HG03139 (cell line): Measurements from ENCODE around the gene OR51B5.
"Not testable (repeated sequence)": the region's sequence is repeated elsewhere in the genome, so short reads cannot be mapped to it uniquely, and the experiment has no call there.

Source experiments
- ATAC-seq: cut with Tn5 transposase; IDR thresholded peaks from one replicate; pipeline ENCODE4 v1.9.1; 2021; ENCODE audit not compliant: unreplicated experiment

OR51B5 gene, protein sequence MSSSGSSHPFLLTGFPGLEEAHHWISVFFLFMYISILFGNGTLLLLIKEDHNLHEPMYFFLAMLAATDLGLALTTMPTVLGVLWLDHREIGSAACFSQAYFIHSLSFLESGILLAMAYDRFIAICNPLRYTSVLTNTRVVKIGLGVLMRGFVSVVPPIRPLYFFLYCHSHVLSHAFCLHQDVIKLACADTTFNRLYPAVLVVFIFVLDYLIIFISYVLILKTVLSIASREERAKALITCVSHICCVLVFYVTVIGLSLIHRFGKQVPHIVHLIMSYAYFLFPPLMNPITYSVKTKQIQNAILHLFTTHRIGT

DNA sequence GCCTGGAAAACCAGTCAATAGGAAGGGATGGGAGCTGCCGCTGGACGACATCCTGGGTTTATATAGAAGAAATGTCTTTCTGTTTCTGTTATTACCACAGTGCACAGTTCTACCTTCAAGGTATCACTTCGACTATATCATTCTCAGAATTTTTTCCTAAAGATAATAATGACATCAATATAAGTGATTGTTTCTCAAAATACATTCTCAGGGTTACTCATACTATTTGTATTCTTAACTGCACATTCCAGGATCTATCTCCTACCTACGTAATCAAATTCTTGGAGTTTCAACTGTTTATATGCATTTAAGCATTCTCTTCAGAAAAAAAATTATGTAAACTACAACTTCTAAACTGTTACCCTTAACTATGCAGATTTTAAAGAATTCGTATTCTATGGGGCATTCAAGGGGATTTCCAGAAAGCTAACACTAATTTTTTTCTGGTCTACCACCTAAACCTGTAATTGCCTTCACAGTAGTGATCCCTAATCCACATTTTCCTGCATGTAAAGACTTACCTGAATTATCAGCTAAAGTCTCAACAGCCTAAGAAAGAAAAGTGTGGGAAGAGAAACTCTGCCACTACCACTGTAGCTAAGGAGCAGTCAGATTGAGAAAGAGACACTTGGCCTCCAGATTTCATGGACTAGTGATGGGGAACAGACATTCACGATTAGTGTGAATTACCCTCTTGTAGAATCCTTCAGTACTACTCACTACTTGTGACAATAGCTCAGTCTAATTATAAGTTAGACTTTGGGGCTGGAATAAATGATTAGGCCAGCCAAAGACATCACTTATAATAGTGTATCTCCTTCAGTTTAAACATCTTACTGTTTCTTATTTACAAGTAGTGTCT, at the start of gene OR51B5:
Gene OR51B5 (minus strand): TSS at position 51 of the 862 bp plus-strand sequence. CDS start 0 bp downstream, at position 51.
- ATAC-seq, result no peak

DNA sequence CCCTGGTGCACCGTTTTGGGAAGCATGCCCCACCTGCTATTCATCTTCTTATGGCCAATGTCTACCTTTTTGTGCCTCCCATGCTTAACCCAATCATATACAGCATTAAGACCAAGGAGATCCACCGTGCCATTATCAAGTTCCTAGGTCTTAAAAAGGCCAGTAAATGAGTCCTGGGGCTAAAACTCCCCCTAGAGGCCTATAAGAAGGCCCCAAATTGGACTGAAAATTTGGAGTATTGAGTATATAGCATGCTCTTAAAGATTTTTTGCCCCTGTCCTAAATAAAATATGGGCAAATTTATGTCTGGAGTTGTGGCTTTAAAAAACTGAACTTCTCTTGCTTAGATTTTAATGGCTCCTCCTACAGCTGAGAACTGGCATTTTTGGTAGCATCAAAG, 46.9 kb upstream of the OR51B5 start:
- ATAC-seq, result no peak

DNA sequence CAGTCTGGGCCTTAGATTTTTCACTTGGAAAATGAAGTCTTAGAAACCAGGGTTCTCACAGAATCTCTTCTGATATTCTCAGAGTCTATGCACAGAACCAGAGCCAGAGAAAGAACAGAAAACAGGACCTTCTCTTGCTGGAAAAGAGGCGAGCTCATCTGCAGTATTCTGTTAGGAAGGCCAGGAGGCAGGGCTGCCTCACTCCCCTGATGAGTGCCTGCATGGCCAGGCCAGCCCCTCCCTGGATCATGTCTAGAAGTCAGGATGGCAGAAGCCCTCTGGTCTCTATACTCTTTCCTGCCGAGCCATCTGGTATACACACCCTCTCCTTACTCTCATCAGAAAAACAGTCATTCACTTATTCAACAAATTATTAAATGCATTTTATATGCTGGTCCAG, 41.0 kb upstream of the OR51B5 start:
- ATAC-seq, result no peak

DNA sequence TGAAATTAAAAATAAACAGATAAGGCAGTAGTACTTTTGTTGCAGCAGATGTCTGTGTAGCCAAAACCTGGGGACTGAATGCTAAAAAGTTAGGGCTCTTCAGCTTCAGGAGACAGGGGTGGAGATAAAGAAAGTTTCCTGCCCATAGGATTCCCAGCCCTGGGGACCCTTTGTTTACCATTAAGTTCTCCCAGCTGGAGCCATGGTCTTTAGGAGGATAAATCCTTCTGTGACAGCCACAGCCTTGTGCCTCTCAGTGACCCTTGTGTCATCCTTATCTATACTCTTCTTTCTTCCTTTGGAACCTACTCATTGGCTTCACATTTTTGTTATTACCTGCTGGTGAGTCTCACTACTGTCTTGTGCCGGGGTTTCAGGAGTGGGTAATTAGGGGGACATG, 40.3 kb upstream of the OR51B5 start, which contains the start of gene OR51M1:
Gene OR51M1 (plus strand): TSS at position 237 of the 400 bp plus-strand sequence. CDS start 5,587 bp downstream, outside the sequence.
- no peak for ATAC-seq

DNA sequence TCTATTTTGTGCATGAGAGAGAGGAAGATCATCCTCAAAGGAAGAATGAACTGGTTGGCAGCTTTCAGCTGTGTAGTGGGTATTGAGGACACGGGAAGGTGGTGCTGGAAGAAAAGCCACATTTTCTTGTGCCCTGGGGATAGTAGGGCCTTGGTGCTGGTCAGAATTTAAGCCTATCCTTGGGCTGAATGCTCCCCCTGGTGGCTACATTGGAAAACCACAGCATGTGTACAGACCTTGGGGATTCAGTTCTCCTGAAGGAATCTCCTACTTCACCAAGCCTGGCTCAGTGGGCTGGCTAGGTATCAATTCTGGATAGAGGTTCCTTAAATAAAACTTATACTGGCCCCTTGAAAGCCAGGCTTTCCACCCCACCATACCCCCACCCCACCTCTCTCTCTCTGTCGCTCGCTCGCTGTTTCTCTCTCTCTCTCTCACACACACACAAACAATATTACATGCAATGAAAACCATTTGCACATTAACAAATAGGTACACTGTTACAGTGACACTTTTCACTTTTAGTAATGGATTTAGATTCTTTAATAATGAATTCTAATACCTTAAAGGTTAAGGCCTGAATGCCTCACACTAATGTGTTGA, 37.5 kb upstream of the OR51B5 start:
- ATAC-seq, result peak; percentile 94

DNA sequence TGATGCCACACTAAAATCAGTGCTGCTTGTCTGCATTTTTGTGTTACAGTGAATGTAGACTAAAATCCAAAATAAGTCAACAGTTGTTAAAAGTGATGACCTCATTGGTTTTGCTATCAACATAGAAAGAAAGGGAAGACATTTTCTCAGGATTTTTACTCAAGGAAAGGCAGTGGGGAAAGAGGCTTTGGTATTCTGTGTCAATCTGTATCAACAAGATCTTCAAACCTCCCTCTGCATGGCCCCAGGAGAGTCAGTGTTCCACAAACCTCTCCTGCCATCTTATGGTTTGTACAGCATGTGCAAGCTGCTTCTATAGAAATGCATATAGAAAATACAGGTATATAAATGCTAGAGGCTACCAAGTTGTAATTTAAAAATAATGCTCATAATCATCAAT, 26.5 kb upstream of the OR51B5 start:
- peak; percentile 55 for ATAC-seq

DNA sequence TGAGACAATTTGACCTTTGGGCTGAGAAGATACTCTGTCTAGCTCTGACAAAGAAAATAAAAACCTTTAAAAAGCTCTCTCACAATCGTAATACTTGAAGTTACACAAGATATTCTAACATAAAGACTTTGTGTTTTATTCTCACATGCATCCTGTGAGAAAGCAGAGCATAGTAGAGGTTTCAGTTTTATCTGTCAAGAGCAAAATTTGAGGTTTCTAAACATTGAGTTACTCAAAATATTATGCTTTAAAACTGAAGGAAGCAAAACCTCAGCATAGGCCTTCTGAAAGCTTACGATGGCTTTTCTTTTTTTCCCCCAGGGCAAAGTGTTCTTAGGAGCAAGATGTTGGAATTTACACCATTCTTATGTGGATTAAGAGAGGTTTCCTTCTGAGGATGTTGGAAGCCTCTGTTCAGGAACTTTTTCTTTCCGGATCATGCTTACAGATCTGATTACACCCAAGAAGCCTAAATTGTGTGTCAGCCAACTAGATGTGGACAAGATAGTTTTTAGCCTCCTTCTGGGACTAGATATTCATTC, 25.2 kb upstream of the OR51B5 start:
- no peak for ATAC-seq

DNA sequence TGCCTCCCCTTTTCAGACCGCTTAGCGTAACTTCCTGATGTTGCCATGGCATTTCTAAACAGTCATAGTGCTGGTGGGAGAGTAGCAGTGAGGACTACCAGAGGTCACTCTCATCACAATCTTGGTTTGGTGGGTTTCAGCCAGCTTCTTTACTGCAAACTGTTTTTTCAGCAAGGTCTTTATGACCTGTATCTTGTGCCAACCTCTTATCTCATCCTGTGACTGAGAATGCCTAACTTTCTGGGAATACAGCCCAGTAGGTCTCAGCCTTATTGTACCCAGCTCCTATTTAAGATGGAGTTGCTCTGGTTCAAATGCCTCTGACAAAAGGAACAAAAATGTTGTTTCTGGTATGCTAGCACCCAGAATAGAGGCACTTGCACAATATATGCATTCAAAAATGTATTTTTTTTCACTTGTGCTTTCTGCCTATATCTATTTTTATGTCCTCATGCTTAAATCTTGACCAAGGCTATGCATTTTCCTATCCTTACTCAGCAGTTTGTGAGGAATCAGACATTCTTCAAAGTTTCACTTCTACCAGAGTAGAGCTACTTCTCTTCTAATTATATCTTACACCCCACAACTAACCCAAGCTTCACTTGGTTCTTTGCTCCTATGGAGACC, 24.2 kb upstream of the OR51B5 start:
- no peak for ATAC-seq

DNA sequence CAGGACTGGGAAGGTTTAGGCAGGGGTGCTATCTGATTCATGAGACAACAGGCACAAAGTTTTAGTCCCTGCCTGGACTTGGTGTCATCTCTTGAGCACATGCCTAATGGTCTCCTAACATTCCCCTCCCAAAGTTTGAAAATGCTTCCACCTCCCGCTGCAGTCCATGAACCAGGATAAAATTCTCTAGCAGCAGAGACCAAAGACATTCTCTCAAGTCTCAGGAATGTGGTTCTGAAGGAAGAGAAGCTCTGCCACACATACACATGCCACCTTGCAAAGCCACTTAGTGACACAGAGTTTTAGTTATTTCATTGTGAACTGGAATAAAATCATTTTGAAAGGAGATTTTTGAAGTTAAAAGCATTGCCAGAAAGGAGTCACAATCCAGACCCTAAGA, 23.5 kb upstream of the OR51B5 start:
- ATAC-seq, result no peak

DNA sequence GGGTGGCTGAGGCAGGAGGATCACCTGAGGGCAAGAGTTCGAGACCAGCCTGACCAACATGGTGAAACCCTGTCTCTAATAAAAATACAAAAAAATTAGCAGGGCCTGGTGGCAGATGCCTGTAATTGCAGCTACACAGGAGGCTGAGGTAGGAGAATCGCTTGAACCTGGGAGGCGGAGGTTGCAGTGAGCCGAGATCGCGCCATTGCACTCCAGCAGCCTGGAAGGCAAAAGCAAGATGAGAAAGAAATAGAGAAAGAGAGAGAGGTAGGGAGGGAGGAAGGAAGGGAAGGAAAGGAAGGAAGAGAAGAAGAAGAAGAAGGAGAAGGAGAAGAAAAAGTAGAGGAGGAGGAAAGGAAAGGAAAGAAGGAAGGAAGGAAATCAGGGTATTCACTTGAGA, 23.0 kb upstream of the OR51B5 start:
- ATAC-seq, result not testable (repeated sequence)

DNA sequence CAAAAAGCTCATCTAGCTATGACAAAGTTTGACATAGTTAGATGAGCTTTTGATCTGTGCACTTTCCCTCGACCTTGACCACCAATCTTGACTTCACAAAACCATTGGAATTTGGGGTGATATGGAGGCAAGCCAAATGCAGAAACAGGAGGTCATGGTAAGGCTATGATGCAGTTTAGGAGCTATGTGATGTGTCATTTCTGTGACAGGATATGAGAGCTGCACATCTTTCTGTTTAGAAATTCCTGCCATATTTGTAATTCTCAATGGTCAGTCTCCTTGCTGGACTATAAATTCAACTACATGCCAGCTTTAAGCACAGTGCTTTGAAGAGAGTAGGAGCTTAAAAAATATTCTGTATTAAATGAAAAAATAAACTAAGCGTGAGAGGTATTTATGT, 20.9 kb upstream of the OR51B5 start:
- ATAC-seq, result no peak

DNA sequence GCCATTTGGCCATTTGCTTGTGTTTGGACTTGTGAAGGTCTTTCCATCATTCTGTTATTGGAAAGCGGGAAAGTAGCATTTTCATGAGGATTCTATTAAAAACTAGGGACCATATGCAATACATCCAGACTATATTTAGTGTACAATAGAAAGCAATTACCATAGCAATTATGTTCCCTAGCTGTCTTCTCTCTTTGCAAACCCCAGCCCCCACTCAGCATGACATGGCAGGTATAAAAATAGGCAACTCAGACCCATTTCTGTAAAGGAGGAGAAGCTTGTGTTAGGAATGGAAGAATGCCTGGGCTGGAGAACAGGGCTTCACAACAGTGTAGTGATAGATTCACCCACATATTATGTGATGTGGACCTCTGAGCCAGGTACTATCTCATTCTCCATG, 20.4 kb upstream of the OR51B5 start:
- no peak for ATAC-seq

DNA sequence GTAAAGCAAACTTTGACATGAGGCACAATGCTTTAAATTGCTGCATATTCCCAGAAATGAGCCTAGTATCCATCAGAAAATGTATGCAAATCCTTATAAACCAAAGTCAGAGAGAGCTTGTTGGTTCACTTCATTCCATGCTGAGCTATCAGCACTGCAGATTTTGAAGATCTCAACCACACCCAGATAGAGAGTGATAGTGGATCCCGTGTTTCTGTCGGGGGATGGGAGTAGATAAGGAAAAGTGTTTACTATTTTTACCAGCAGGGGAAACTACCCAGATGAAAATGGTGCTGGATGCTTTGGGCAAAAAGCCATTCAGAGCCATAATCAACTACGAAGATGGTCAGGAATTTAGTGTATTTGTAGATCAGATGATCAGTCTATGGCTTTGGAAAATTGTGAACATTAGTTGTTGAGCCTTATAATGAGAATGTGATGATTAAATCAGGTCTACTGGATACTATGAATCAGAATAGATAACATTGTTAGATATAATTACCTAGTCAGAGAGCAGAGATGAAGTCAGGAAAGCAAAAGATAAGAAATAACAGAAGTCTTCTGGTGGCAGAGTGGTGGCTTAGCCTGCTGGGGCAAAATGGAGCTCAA, 18.8 kb upstream of the OR51B5 start:
- ATAC-seq, result no peak

DNA sequence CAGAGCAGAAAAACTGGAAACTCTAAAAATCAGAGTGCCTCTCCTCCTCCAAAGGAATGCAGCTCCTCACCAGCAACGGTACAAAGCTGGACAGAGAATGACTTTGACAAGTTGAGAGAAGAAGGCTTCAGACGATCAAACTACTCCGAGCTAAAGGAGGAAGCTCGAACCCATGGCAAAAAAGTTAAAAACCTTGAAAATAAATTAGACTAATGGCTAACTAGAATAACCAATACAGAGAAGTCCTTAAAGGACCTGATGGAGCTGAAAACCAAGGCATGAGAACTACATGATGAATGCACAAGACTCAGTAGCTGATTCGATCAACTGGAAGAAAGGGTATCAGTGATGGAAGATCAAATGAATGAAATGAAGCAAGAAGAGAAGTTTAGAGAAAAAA, 12.7 kb upstream of the OR51B5 start:
- not testable (repeated sequence) for ATAC-seq

DNA sequence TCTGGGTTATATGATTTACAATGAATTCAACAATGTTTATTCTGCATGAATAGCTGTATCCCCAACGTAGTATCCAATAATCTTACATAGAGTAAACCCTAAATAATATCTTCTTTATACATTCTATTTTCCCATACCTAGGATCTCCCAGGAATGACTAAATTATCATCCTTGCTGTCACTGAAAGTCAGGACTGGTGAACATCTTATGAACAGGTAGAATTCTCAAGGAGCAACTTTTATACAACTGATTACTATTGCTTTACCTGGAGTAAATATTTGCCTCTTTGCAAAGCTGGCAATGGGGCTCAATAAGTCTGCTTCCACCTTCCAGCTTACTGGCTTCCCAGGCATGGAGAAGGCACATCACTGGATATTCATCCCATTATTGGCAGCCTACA, 7.9 kb upstream of the OR51B5 start, which contains the start of gene OR51B6:
Gene OR51B6 (plus strand): TSS at position 301 of the 400 bp plus-strand sequence. CDS start 0 bp downstream, at position 301.
- ATAC-seq, result no peak

DNA sequence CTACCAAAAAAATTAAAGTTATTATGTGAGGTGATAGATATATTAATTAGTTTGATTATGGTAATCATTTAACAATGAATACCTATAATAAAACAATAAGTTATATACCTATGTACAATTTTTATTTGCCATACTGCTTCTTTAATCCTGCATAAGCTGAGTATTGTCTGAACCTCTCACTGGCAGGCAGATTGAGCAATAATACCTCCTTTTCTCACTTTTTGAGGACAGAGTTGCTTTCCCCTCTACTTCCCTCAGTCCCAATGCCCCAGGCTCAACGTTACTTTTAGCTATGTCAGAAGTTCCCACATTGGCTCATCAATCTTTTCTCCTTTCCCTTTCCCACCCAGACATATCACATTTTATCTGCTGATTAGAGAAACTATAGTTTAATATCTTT, 6.2 kb upstream of the OR51B5 start:
- ATAC-seq, result no peak

DNA sequence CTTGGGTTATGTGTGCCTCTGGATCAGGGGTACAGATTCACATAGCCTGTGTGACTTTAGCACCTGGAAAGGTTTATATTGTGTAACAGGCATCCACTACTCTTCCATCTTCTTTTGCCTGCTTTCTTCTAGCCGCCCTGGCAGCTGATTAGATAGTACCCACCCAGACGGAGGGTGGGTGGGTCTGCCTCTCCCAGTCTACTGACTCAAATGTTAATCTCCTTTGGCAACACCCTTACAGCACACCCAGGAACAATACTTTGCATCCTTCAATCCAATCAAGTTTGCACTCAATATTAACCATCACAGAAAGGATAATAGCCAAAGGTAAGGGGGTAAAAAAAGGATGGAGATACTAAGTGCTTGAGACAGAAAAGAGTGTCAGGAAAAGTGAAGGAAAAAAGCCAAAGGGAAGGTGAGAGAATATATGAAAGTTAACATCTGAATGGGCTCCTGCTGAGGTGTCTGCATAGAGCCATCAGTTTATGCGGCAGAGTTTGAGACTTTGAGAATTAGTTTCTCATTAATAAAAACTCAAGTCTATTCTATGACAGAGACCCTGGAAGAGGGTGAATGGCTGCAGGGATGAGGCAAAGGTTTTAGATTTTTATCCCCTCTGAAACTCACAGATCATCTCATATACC, 5.3 kb upstream of the OR51B5 start:
- no peak for ATAC-seq

DNA sequence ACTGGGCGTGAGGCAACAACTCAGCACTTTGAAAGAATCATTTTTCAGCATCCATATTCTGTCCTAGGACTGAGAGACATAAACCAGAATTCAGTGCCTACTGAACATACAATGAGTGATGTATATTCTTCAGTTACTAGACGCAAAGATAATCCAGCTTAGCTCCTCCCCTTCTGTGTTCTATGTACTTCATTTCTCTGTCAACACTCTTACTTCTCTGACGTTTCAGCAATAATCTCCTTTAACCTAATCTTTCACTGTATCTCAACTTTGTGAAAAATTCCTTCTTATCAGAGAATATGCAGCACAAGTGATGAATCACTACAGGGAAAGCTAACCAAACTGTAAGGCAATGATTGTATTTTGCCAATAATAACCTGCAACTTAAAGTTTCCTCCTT, 2.5 kb upstream of the OR51B5 start:
- no peak for ATAC-seq

DNA sequence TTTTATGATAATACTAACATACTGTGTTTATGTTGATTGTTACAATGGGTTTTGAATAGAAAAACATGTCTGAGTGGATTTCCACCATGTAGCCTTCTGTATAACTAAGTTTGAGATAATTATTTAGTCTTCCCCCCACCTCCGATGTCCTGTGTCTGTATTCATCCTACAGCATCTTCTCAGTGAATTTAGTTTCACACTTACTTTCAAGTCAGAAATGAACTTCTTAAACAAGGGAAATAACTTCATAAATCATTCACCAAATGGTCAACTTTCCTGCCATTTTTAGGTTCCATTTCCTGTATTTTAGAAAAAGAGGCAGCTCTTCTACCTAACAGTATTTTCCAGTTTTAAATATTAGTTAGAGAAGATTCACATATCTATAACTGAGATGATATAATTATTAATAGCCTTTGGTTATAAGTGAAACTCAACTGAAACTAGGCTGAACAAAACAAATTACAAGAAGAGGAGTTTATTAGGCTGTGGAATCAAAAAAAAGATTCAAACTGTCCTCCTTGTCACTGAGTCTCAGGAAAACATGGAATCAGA, 3.5 kb downstream of the OR51B5 start:
- peak; percentile 72 for ATAC-seq

DNA sequence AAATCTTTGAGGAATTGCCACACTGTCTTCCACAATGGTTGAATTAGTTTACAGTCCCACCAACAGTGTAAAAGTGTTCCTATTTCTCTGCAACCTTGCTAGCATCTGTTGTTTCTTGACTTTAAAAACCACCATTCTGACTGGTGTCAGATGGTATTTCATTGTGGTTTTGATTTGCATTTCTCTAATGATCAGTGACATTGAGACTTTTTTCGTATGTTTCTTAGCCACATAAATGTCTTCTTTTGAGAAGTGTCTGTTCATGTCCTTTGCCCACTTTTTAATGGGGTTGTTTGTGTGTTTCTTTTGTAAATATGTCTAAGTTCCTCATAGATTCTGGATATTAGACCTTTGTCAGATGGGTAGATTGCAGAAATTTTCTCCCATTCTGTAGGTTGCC, 6.1 kb downstream of the OR51B5 start:
- not testable (repeated sequence) for ATAC-seq
